GM13977 (cell line): Measurements from ENCODE around the gene DPYSL4.

Experiments
- DNase-seq: peaks from one replicate; pipeline ENCODE4 v3.0.0; 2012; ENCODE audit warnings: low spot score
- CTCF ChIP-seq: IDR thresholded peaks from 2 replicates; pipeline ENCODE4 v1.5.1; 2012; ENCODE audit warnings: mild to moderate bottlenecking, control low read depth; ENCODE audit not compliant: insufficient read depth; ENCODE audit errors: extremely low read depth, missing control alignments
- in situ Hi-C: fragments of 300-500 bp; cut with MboI; formaldehyde crosslinking; loops from one replicate; pipeline ENCODE4 v1.12.0; 2022; ENCODE audit warnings: low sequenced_read_pairs, low pct_unique_long_range_greater_than_20kb, mixed read lengths, inconsistent platforms; ENCODE audit not compliant: unreplicated experiment

The DPYSL4 gene

GRCh38 chr10:132186488-132187429, at the start of gene DPYSL4:
Gene DPYSL4 (plus strand): TSS chr10:132186948. CDS start chr10:132187064, 116 bp downstream.
- DNase-seq, result peak; percentile 90
- no peak for TF ChIP-seq CTCF
- in situ Hi-C loops, result no loop called here

- in situ Hi-C loops, result loop anchor here (25.0 kb wide), 1 partner anchor 250 kb away; no protein-coding TSS in a partner anchor
- DNase-seq, result no peak
- TF ChIP-seq CTCF, result no peak
Measured at GRCh38 chr10:132137111-132138072, 49.4 kb upstream of the DPYSL4 start.

GRCh38 chr10:132138133-132138532, 48.6 kb upstream of the DPYSL4 start:
- no peak for DNase-seq
- in situ Hi-C loops, result loop anchor here (25.0 kb wide), 1 partner anchor 251 kb away; no protein-coding TSS in a partner anchor
- TF ChIP-seq CTCF, result no peak

GRCh38 chr10:132138596-132138995, 48.2 kb upstream of the DPYSL4 start:
- no peak for DNase-seq
- TF ChIP-seq CTCF, result no peak
- in situ Hi-C loops, result loop anchor here (25.0 kb wide), 1 partner anchor 251 kb away; no protein-coding TSS in a partner anchor

GRCh38 chr10:132139526-132139925, 47.2 kb upstream of the DPYSL4 start:
- TF ChIP-seq CTCF, result no peak
- DNase-seq, result no peak
- in situ Hi-C loops, result loop anchor here (25.0 kb wide), 1 partner anchor 252 kb away; no protein-coding TSS in a partner anchor
